DND-41 (cell line): ENCODE measurements around the gene CDK5R1.

ENCODE experiments used
- CTCF ChIP-seq: IDR thresholded peaks from 2 replicates; pipeline ENCODE4 v1.5.1; 2012; ENCODE audit warnings: borderline replicate concordance, low read length, moderate library complexity, mild to moderate bottlenecking; ENCODE audit not compliant: poor library complexity, severe bottlenecking; ENCODE audit errors: extremely low read depth
- EZH2 ChIP-seq: IDR thresholded peaks from 3 replicates; pipeline ENCODE4 v1.6.1; 2012; ENCODE audit warnings: borderline replicate concordance, low read depth, mild to moderate bottlenecking, moderate library complexity, low read length, inconsistent platforms; ENCODE audit not compliant: severe bottlenecking

DNA sequence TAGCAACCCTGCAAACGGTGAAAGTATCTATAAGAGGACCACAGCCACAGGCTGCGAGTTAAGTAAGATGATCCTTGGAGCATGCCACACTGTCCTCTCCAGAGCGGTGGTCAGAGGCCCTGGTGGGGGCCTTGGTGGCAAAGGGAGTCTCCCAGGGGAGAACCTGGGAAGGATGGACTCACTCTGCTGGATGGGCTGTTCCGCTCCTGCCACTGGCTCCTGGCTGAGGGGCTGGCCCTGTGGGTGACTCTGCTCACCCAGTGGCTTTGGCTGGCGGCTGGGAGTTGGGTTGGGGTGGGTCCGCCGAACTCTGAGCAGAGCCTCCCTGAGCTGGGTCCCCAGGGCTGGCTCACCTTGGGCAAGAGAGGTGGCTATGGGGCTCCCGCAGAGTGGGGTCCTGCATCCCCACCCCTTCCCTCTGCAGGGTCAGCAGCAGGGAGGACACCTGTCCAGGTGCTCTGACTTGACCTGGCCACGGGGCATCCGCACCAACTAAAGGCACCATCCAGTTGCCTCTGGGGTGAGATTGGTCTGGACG is 7.3 kb downstream of the CDK5R1 start:
- no peak for TF ChIP-seq CTCF
- TF ChIP-seq EZH2, result no peak
